Islet precursor cell (in vitro differentiated cells): ENCODE measurements around the gene SLC41A3.
A peak's percentile ranks its signal among the peaks of the same experiment; 100 is the strongest.
"Not testable (repeated sequence)": the region's sequence is repeated elsewhere in the genome, so short reads cannot be mapped to it uniquely, and the experiment has no call there.

Experiments
- DNase-seq: peaks from one replicate; pipeline ENCODE4 v3.0.0-alpha.2; 2018

The SLC41A3 gene

DNA sequence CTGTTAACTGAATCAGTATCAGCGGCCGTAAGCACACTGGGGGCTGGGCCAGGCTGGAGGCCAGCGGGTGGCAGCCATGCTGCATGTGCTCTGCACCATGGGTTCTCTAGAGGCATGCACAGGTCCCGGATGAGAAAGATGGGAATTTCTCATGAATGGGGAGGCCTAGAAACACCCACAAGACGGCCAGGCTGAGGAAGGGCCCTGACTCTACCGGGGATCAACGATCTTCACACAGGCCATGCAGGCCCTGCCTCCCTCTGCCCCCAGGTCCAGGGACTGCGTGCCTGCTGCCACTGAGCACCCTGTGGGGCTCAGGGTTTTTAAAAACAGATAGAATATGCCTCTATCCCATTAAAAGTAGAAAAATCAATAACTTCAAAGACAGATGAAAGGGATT, 32.7 kb downstream of the SLC41A3 start:
- DNase-seq: no peak

DNA sequence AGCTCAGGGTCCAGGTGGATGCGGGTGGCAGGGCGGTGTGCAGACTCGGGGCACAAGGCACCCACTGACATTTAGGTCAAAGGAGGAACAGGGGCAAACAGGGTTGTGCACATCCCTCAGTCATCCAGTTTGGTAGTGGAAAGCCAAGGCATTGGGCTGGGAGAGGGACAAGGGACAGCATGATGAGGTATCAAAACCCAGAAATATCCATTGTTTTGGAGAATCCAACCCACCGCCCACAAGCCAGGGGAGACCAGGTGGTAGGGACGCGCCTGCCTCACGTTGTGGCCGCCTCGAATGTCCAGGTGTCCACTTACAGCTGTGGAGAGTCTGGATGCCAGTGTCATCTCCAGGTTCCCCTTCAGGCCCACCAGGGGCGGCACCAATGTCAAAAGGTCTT, 33.3 kb downstream of the SLC41A3 start:
- no peak for DNase-seq

DNA sequence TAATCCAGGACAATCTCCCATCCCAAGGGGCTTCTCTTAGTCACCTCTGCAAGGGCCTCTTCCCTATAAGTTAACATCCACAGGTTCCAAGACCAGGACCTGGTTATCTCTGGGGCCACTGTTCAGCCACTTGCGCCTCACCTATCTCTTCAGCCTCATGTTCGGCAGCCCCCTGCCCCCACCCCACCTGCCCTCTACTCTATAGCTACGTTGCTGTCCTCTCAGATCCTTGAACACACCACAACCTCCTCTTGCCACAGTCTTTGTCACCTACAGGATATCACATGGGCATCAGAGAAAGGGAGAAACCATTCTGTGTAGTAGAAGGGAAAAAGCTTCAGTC, 33.9 kb downstream of the SLC41A3 start:
- no peak for DNase-seq

DNA sequence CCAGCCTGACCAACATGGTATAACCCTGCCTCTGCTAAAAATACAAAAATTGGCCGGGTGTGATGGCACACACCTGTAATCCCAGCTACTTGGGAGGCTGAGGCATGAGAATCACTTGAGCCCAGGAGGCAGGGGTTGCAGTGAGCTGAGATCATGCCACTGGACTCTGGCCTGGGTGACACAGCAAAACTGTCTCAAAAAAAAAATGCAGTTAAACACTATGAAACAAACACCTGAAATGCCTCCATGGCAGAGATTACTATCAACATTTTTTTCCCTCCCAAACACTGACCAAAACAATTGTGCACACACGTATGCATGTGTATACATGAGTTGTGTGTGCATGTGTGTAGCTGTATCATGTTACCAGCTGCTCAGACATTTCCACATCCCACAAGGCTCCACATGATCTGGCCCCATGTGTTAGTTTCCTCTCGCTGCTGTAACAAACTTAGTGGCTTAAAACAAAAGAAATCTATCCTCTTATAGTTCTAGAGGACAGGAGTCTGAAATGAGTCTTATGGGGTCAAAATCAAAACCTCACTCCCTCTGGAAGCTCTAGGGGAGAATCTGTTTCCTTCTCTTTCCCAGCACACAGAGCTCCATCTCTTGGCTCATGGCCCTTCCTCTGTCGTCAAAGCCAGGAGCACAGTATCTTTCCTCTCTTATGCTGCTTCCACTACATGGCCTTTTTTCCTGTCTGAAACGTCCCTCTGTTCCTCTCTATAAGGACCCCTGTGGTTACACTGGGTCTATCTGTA, 34.5 kb downstream of the SLC41A3 start:
- no peak for DNase-seq

DNA sequence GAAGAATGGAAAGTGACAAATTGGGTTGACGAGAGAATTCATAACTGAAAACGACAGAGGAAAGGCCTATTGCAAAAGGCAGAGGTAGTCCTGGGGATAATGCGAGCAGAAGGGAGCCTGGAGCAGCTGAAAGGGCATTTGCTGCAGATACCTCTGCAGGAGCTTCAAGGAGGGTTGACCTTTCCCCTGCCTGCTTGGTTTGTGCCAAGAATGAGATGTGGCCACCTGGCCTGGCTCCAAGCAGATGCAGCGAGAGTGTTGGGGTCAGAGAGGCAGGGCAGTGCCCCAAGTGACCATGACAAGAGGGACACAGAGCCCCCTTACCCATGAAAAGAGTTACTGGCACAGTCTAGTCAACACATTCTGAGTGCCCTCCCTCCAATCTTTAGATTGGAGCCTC, 43.5 kb downstream of the SLC41A3 start:
- no peak for DNase-seq

DNA sequence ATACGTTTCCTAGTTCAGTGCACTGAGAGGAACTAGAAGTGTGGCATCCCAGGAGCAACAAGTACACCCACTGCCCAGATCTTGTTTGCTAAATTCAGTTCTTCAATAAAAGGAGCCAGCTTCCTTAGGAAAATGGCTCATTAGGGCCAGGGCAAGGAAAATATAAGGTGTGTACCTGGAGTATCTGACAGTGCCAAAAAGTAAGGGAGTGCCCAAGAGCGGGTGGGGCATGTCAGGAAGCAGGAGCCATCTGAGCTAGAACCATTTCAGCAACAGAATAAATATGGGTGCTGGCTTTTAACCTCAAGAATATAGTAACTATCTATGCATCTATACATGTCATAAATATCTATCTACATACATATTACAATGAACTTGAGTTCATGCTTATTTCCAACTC, 44.1 kb downstream of the SLC41A3 start:
- DNase-seq: no peak

DNA sequence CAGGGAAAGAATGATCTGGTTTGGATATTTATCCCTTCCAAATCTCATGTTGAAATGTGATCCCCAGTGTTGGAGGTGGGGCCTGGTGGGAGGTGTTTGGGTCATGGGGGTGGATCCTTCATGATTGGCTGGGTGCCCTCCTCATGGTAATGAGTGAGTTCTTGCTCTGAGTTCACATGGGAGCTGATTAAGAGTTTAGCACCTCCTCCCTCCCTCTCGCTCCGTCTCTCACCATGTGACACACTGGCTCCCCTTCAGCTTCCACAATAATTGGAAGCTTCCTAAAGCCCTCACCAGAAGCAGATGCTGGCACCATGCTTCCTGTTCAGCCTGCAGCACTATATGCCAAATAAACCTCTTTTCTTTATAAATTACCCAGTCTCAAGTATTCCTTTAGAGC, 45.1 kb downstream of the SLC41A3 start:
- DNase-seq: not testable (repeated sequence)

DNA sequence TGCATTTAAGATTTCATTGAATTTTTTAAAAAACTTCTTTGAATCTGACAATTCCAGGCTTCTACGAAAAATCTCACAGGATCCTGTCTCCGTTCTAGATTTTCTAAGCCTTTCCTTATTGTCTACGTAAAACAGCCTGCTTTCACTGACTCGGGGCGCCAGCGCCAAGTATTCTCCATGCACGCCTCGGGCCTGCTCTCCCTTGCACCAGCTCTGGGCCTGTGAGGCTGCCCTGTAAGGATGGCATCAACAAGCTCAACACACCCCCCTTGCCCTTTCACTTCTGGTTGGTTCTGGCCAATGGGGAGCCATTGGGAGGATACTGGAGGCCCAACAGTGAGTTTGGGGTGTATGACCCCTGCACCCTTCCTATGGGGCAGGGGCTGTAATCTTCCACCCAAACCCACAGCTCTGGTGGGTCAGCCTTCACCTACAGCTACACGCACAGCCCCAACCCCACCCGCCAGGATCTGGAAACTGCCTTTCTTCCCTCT, 47.8 kb downstream of the SLC41A3 start:
- peak; percentile 34 for DNase-seq

DNA sequence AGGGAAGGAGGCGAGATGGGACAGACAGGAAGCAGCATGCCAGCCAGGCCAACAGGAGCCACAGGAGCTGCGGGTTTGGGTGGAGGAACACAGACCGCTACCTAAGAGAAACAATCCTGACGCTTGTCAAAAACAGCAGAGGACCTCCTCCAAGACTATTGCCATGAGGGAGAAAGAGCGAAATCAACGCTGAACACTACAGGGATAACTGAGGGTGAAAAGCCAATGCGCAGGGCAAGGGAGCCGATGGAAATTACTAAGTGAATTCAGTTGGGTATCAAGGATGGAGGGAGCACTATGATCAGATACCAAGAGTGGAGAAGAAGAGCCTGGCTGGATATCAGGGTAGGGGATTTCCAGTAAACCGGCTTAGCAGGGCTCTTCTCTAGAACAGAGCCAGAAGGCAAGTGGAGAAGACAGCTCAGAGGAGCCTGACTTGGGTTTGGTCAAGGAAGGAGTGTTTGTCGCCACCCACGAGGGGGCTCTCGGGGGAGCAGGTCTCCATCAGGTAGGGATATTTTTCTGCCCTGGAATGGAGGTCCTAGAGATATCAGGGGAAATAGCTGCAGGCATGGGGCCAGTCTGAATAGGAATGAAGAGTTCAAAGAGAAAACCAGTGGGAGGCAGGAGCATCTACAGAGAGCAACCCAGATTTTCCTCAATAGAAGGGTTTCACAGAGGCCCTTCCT, 48.4 kb downstream of the SLC41A3 start:
- DNase-seq: peak; percentile 26

DNA sequence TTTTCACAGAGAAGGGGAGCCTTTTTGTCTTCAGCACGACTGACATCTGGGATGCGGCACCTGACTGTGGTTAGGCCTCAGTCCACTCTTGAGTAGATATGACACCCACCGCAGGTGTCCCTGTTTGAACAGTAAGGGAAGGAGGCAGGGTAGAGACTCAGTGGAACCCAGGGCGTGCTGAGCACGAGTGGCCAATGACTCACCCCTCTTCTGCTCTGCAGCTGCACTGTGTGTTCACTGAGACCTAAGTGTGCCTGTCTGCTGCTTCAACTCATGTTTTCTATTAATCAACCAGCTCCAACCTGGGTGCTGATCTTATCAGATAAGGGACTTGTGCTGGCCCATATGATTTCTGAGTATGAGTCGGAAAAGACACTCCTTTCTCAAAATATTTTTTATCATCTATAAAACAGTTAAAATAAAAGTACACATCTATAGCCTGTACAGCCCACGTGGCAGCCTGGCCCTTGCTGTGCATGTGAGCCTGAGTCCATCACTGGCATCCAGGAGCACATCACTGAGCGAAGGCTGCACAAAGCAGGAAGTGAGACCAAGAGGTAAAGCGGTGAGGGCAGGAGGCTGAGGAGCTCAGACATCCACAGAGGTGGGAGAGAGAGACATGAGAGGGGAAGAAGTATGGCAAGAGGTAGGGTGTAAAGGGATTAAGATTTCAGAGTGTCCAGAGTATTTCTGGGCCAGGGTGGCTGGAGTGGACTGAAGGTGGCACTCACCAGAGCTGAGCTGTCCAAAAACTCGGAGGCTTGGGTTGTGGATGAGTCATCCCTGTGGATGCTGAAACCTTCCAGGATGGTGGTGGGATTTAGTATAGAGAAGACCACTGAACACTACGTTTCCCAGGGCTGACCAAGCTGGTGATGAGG, 49.2 kb downstream of the SLC41A3 start:
- peak; percentile 36 for DNase-seq

DNA sequence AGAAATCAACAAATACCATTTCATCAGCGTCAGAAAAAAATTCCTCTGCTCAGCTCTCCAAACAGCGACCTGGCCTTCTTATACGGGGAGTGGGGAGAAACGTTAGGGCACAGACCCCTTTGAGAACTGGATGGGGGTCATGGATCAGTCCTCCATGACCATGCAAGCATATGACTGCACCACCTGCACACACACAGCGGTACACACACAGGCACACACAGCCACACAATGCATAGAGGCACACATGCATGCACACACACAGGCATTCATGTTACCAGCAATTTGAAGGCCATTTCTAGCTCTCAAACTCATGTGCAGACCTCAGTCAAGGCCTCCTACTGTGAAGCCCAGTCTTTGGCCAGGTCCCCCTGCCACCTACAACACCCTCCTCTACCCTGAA, 50.2 kb downstream of the SLC41A3 start:
- peak; percentile 32 for DNase-seq

DNA sequence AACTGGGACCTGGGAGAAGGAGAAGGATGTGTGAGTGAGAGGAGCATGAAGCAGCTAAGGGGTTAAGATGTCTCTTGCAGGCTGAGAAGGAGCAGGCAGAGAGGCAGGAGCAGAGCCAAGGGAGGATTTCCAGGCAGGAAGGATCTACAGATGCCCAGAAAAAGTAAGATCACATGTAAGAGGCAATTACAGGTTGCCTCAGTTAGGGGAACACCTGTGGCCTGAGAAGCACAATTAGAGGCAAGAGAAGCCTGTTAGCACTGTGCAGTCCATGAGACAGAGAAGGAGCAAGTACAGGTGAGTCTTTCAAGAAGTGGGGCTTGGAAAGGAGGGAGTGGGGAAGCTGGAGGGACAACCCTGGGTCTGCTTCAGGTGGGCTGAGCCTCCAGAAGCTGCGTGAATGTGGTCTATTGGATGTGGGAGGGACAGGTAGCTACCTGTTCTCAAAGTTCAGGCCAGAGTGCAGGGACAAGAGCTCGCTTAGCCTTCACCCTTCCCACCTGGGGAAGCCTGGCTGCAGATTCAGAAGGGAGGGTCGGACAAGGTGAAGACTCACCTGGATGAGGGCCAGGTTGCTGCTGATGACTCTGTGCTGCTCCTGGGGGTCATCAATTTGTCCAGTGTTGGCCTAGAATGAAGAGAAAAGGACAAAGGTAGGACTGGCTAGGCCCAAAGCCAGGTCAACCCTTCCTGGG, 50.7 kb downstream of the SLC41A3 start:
- peak; percentile 22 for DNase-seq

DNA sequence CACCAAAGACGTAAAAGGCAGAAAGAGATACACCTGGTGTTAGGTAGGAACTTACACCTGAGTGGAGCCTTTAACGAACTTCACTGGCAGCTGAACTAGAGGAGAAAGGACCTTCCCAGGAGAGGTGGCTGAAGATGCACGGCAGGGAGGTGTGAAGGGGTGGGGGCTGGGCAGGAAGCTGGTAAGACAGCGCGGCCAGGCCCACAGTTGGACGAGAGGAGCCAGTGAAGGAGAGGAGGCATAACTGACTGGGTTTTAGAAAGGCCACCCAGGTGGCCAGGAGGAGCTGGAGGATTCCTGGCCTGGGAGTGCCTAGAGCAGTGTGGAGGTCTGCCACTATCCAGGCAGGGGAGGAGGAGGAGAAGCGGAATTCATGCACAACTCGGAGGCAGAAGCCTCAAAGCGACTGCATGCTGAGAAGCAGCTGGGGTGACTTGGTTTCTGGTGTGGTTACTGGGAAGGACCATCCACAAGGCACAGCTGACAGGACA, 51.9 kb downstream of the SLC41A3 start:
- DNase-seq: peak; percentile 35

DNA sequence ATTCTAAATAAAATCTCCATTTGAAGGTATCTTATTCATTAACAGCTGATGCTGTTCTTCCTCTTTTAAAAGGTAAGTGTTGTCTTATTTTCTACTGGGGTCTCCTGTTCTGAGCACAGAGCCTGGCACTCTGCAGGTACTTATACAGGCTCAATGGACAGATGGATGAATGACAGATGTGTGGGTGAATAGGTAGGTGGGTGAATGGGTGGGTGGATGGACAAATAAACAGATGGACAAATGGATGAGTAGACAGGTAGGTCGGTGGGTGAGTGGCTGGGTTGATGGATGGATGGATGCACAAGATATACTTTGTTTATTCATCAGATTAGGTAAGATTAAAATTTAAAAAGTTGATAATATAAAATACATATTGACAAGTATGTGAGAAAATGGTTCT, 53.5 kb downstream of the SLC41A3 start:
- no peak for DNase-seq

DNA sequence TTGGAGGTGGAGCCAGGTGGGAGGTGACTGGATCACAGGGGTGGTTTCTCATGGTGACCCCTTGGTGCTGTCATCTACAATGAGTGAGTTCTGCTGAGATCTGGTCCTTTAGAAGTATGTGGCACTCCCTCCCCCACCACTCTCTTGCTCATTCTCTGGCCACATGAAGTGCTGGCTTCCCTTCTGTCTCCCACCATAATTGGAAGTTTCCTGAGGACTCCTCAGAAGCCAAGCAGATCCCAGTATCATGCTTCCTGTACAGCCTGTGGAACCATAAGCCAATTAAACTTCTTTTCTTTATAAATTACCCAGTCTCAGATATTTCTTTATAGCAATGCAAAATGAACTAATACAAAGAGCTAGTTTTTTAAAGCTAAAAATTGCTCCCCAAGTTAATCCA, 54.7 kb downstream of the SLC41A3 start:
- DNase-seq: no peak

DNA sequence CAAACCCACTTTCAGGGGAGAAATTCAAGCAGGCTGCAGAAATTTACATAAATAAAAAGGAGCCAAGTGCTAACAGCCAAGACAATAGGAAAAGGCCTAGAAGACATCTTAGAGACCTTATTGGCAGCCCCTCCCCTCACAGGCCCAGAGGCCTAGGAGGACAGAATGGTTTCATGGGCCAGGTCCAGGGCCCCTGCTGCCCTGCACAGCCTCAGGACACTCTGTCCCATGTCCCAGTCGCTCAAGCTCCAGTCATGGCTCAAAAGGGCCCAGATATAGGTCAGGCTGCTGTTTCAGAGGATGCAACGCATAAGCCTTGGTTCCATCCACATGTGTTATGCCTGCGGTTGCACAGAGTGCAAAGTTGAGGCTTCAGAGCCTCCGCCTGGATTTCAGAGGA, 55.8 kb downstream of the SLC41A3 start:
- DNase-seq: peak; percentile 16

DNA sequence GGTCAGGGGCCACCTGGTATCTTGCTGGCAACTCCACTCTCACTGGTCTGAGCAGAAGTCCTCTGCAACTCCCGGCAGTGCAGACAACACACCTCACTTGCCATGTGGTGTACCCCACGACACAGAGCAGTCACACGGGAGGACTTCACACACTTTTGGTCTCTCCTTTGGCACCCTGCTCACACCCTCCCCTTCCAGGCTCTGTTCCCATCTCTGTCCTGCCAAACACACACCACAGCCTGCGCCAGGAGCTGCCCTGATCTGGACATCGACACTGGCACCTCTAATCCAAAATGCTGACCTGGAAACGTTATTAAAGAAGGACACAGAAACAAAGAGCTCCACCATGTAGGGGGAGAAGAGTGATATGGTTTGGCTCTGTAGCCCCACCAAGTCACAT, 57.2 kb downstream of the SLC41A3 start:
- DNase-seq: no peak

DNA sequence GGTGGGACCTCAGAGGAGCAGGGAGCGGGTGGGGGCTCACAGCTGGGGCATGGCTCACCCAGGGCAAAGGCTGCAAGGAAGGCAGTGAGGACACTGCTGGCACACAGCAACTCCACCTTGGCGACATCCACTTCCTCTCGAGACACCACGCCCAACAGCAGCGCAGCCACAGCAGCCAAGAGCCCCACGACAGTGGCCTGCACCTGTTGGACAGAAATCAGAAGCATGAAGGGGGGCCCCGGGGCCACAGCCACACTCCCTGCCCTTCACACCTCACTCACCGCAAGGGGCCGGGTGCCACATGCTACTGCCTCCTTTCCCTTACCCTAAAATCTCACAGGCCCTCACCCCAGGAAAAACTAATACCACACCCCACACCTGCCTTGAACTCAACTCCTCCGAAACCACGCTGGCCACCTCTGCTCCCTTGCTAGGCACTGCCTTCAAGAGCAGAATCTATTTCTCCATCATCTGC, 57.6 kb downstream of the SLC41A3 start:
- DNase-seq: peak; percentile 22

DNA sequence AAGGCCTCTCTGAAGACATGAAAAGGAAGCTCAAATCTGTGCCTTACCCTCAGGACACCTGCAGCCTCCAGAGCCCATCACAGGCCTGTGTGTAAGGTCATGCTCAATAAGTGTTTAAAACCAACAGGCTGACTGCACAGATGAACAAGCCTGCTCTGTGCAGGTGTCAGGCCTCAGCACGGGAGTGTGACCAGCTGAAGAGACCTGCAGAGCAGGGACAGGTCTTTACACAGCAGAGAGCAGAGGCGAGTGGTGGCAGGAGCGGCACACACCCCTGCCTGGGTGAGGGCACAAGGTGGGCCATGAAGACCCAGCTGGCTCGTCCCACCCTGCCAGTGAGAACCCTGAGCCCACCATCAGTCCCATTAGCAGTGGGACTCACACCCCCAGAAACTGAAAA, 58.1 kb downstream of the SLC41A3 start:
- DNase-seq: no peak

DNA sequence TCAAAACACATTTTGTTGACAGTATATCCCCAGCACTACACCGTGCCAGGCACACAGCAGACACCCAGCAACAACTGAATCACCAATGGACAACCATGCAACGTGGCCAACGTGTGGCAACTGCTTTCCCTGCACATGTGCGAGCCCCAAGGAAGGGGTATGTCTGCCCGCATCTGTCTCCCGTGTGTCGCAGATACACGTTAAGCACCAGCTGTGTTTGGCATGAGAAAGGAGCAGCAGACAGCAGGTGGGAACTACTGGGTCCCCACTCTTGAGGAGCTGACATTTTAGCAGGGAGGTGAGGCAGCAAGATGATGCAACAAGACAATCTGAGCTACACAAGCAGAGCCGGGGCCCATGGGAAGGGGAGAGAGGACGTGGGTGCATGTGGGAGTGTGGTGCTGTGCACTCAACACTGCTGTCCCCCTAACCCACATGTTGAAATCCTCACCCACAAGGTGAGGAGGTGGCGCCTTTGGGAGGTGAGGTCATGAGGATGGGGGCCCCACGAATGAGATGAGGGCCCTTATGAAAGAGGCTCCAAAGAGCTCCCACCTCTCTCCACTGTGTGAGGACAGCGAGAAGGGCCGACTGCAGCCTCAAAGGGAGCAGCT, 58.7 kb downstream of the SLC41A3 start:
- no peak for DNase-seq

DNA sequence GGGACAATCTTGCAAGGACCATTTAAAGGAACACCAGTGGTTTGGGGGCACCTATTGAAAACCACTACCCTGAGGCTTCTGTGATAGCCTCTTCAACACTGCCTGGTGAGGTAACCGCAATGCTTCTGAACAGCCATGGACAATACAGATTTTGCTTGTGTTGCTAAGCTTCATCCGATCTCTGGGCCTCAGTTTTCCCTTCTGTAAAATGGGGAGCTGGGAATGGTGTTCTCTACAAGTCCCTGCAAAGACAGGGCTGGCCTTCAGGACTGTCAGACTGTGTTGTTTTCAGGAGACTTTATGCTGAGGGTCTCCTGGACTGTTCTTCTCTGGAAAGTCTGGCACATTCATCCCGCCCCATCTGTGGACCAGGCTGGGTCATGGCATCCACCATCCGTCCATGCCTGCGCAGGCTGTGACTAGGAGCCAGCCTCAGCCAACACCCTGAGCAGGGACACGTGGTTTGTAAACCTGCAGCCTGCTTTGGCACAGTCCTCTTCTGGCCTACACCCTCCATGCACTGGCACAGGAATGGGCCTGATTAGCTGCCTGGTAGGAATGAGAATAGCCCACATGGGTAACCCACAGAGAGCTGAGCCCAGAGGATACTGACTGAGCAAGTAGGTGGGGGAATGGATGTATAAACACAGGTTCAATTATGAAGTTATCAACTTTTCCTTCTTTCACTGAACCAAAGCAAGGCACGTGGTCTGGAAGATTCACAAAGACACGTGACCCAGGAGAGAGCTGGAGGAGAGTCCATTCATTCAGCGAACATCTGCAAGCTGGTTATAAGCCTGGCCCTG, 59.7 kb downstream of the SLC41A3 start:
- DNase-seq: no peak
